ENCODE results near the gene EVA1C. TPM values are rescaled to one million over a fixed set of nuclear protein-coding genes. Genes with fewer than 3 reads are reported as not detected.
"Not testable (repeated sequence)": the region's sequence is repeated elsewhere in the genome, so short reads cannot be mapped to it uniquely, and the experiment has no call there.

The EVA1C gene
- total RNA-seq, 1 donor from 2014 or later = 1.2 TPM

GRCh38 chr21:32437729-32438128 lies 25.2 kb downstream of the EVA1C start:
- peaks cover 3% of the 10 kb centered on the region for H3K27me3 Mint-ChIP-seq (ENCODE audit: insufficient read depth, low read depth)
- no peak for DNase-seq (ENCODE audit: low spot score)
- Histone ChIP-seq H3K9me3 (ENCODE audit: low read depth) (no peaks in the 10 kb centered on the region), H4K20me1 (ENCODE audit: low read depth) (no peaks in the 10 kb centered on the region), H3K4me1 (no peaks in the 10 kb centered on the region), H3K27ac (no peak overlapping the region), H3K27me3 (no peaks in the 10 kb centered on the region), H3K36me3 (no peaks in the 10 kb centered on the region), H3K9ac (no peak overlapping the region), H3F3A (ENCODE audit: low read depth) (no peaks in the 10 kb centered on the region), H2AFZ (replicated peaks) (no peak overlapping the region), H3K4me2 (no peak overlapping the region), H3K4me3 (no peak overlapping the region), H3K79me2 (ENCODE audit: low read depth) (no peaks in the 10 kb centered on the region)
- H3K4me1 Mint-ChIP-seq = peaks cover 5% of the 10 kb centered on the region
- no peaks in the 10 kb centered on the region for H3K36me3 Mint-ChIP-seq
- TF ChIP-seq EZH2 (IDR thresholded peaks at IDR 0.05) (no peak), EZH2phosphoT487 (IDR thresholded peaks at IDR 0.05) (no peak), CTCF (IDR thresholded peaks at IDR 0.05) (no peak)
- no peak overlapping the region for H3K27ac Mint-ChIP-seq
- H3K4me3 Mint-ChIP-seq = no peak overlapping the region
- peaks cover 3% of the 10 kb centered on the region for H3K9me3 Mint-ChIP-seq

- Mint-ChIP-seq H3K4me3 (no peak overlapping the region), H3K27me3 (ENCODE audit: insufficient read depth, low read depth) (peaks cover 6% of the 10 kb centered on the region)
Observed at GRCh38 chr21:32442566-32443318, 30.2 kb downstream of the EVA1C start.

GRCh38 chr21:32445101-32445500 lies 32.6 kb downstream of the EVA1C start:
- H3K4me3 ChIP-seq = no peak overlapping the region
- H3F3A ChIP-seq (ENCODE audit: low read depth) = no peaks in the 10 kb centered on the region
- Mint-ChIP-seq H3K4me3 (no peak overlapping the region), H3K27me3 (ENCODE audit: insufficient read depth, low read depth) (peaks cover 6% of the 10 kb centered on the region), H3K9me3 (peaks cover 7% of the 10 kb centered on the region), H3K36me3 (no peaks in the 10 kb centered on the region), H3K4me1 (peaks cover 3% of the 10 kb centered on the region), H3K27ac (no peak overlapping the region)
- H4K20me1 ChIP-seq (ENCODE audit: low read depth) = no peaks in the 10 kb centered on the region
- DNase-seq (ENCODE audit: low spot score) = no peak
- H3K4me2 ChIP-seq = no peak overlapping the region
- H3K36me3 ChIP-seq = no peaks in the 10 kb centered on the region
- H3K27ac ChIP-seq = no peak overlapping the region
- no peaks in the 10 kb centered on the region for H3K4me1 ChIP-seq
- H3K9me3 ChIP-seq (ENCODE audit: low read depth) = no peaks in the 10 kb centered on the region
- no peaks in the 10 kb centered on the region for H3K79me2 ChIP-seq (ENCODE audit: low read depth)
- no peak overlapping the region for H2AFZ ChIP-seq (replicated peaks)
- TF ChIP-seq EZH2phosphoT487 (IDR thresholded peaks at IDR 0.05) (no peak), EZH2 (IDR thresholded peaks at IDR 0.05) (no peak), CTCF (IDR thresholded peaks at IDR 0.05) (no peak)
- H3K27me3 ChIP-seq = no peaks in the 10 kb centered on the region
- no peak overlapping the region for H3K9ac ChIP-seq

More at GRCh38 chr21:32442566-32443318, 30.2 kb downstream of the EVA1C start:
- Mint-ChIP-seq H3K36me3 (no peaks in the 10 kb centered on the region), H3K4me1 (no peaks in the 10 kb centered on the region), H3K9me3 (peaks cover 7% of the 10 kb centered on the region), H3K27ac (no peak overlapping the region)
- H3K79me2 ChIP-seq (ENCODE audit: low read depth) = no peaks in the 10 kb centered on the region
- no peaks in the 10 kb centered on the region for H3K27me3 ChIP-seq
- H3F3A ChIP-seq (ENCODE audit: low read depth) = no peaks in the 10 kb centered on the region
- H3K27ac ChIP-seq = no peak overlapping the region
- no peak overlapping the region for H2AFZ ChIP-seq (replicated peaks)
- no peaks in the 10 kb centered on the region for H3K9me3 ChIP-seq (ENCODE audit: low read depth)
- no peak overlapping the region for H3K9ac ChIP-seq
- H3K4me3 ChIP-seq = no peak overlapping the region
- H4K20me1 ChIP-seq (ENCODE audit: low read depth) = no peaks in the 10 kb centered on the region
- H3K4me1 ChIP-seq = no peaks in the 10 kb centered on the region
- TF ChIP-seq CTCF (IDR thresholded peaks at IDR 0.05) (no peak), EZH2phosphoT487 (IDR thresholded peaks at IDR 0.05) (no peak), EZH2 (IDR thresholded peaks at IDR 0.05) (no peak)
- no peak overlapping the region for H3K4me2 ChIP-seq
- DNase-seq (ENCODE audit: low spot score) = no peak
- H3K36me3 ChIP-seq = no peaks in the 10 kb centered on the region

- not testable (repeated sequence) for H3K36me3 ChIP-seq; H3K36me3 Mint-ChIP-seq; H3K4me3 ChIP-seq; H3K79me2 ChIP-seq (ENCODE audit: low read depth); DNase-seq (ENCODE audit: low spot score); H3F3A ChIP-seq (ENCODE audit: low read depth); H3K4me3 Mint-ChIP-seq; H3K27ac ChIP-seq; H3K27me3 Mint-ChIP-seq (ENCODE audit: insufficient read depth, low read depth); H3K9ac ChIP-seq; H3K27ac Mint-ChIP-seq; H3K9me3 ChIP-seq (ENCODE audit: low read depth); H4K20me1 ChIP-seq (ENCODE audit: low read depth); H3K27me3 ChIP-seq; H2AFZ ChIP-seq (replicated peaks); H3K4me1 ChIP-seq; H3K9me3 Mint-ChIP-seq; H3K4me1 Mint-ChIP-seq; H3K4me2 ChIP-seq
Observed at GRCh38 chr21:32446440-32446839, 33.9 kb downstream of the EVA1C start.

All from neural progenitor cell (in vitro differentiated cells).